Suprapubic skin (tissue), 4 donors: Measurements from ENCODE around the gene PCYOX1L.

Experiments used
- POLR2A ChIP-seq, 2 donors: fragments of 450-650 bp; IDR thresholded peaks; one replicate each; pipeline ENCODE4 v1.6.1; 2017; ENCODE audit warnings: antibody characterized with exemption in 2 of 2, mild to moderate bottlenecking in 2 of 2, moderate library complexity in 2 of 2
- POLR2AphosphoS5 ChIP-seq, 3 donors: sonication (generic); formaldehyde crosslinking; IDR thresholded peaks; one replicate each; pipeline ENCODE4 v1.6.1; 2017; ENCODE audit warnings: antibody characterized with exemption in 3 of 3
- TF ChIP-seq, protein P1 (sequence below), 2 donors: fragments of 200-600 bp in 1 of 2; fragments of 450-650 bp in 1 of 2; sonication (generic) in 1 of 2; IDR thresholded peaks; one replicate each; pipeline ENCODE4 v1.5.1; 2016 to 2019; ENCODE audit warnings: antibody characterized with exemption in 2 of 2, mild to moderate bottlenecking in 1 of 2, moderate library complexity in 1 of 2

DNA sequence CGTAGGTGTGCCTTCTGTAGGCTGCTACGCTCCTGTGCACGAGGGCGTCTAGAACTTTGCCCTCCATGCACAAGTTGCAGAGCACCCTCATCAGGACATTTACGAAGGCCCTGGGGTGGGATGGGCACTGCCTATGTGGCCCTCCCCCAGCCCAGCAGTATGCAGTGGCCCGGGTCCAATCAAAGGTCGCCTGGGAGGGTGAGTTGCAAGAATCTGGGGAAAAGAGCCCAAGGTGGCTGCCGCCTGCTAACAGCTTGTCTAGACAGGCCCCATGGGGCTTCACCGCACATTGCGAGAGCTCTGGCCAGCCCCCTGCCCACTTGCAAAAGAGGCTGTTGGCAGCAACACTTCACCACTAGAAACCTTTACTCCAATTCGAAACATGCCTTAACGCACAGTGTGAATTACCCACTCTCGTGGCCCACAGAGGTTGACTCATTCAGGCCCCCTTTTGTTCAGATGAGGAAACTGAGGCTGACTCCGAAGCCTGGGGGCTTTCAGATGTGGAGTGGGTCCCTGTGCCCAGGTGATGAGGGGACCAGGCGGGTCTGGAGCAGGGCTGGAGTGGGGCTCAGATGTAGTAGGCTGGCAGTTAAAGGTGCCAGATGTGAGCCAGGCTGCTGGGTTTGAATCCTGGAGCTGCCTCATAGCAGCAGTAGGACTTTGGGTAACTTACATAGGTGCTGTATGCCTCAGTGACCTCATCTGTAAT is 53.0 kb downstream of the PCYOX1L start:
- TF ChIP-seq, protein P1, sequence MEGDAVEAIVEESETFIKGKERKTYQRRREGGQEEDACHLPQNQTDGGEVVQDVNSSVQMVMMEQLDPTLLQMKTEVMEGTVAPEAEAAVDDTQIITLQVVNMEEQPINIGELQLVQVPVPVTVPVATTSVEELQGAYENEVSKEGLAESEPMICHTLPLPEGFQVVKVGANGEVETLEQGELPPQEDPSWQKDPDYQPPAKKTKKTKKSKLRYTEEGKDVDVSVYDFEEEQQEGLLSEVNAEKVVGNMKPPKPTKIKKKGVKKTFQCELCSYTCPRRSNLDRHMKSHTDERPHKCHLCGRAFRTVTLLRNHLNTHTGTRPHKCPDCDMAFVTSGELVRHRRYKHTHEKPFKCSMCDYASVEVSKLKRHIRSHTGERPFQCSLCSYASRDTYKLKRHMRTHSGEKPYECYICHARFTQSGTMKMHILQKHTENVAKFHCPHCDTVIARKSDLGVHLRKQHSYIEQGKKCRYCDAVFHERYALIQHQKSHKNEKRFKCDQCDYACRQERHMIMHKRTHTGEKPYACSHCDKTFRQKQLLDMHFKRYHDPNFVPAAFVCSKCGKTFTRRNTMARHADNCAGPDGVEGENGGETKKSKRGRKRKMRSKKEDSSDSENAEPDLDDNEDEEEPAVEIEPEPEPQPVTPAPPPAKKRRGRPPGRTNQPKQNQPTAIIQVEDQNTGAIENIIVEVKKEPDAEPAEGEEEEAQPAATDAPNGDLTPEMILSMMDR (IDR thresholded peaks at IDR 0.05), result no peak
- no peak for TF ChIP-seq POLR2AphosphoS5 (IDR thresholded peaks at IDR 0.05)
- no peak for TF ChIP-seq POLR2A (IDR thresholded peaks at IDR 0.05)
